ENCODE data around the gene NR3C2.

The NR3C2 gene

DNA sequence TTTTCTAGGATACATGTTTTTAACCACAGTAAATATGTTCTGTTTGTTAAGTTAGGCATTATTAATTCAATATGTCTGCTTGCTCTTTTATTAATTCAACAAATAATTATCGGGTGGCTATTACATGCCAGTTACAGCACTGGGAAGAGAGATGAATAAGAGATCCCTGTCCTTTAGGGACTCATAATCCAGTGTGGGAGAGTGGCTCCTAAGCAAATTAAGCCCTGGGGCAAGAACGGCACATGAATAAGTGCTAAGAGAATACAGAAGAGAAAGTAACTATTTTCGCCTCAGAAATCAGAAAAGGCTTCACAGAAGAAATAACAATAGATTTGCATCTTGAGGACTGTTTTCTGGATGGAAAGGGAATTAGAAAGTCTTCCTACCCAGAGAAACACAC is 236.7 kb downstream of the NR3C2 start:
- H3K4me2 ChIP-seq = no peak overlapping the region
- H3K36me3 ChIP-seq (ENCODE audit: insufficient read depth) = no peaks in the 10 kb centered on the region
- no peak overlapping the region for H2AFZ ChIP-seq (ENCODE audit: low read depth)
- no peaks in the 10 kb centered on the region for H3K4me1 ChIP-seq (ENCODE audit: low read depth, poor library complexity, severe bottlenecking)
- no peak overlapping the region for H3K27ac ChIP-seq
- no peak overlapping the region for H3K4me3 ChIP-seq (IDR thresholded peaks at IDR 0.05; ENCODE audit: insufficient read depth, low read depth, low read length)
- H4K20me1 ChIP-seq (ENCODE audit: insufficient read depth) = no peaks in the 10 kb centered on the region
- TF ChIP-seq, protein P1, sequence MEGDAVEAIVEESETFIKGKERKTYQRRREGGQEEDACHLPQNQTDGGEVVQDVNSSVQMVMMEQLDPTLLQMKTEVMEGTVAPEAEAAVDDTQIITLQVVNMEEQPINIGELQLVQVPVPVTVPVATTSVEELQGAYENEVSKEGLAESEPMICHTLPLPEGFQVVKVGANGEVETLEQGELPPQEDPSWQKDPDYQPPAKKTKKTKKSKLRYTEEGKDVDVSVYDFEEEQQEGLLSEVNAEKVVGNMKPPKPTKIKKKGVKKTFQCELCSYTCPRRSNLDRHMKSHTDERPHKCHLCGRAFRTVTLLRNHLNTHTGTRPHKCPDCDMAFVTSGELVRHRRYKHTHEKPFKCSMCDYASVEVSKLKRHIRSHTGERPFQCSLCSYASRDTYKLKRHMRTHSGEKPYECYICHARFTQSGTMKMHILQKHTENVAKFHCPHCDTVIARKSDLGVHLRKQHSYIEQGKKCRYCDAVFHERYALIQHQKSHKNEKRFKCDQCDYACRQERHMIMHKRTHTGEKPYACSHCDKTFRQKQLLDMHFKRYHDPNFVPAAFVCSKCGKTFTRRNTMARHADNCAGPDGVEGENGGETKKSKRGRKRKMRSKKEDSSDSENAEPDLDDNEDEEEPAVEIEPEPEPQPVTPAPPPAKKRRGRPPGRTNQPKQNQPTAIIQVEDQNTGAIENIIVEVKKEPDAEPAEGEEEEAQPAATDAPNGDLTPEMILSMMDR (conservative IDR thresholded peaks at IDR 0.05; ENCODE audit: low read depth, low read length) = no peak
- H3K27me3 ChIP-seq (ENCODE audit: insufficient read depth, low read depth) = no peaks in the 10 kb centered on the region
- no peaks in the 10 kb centered on the region for H3K79me2 ChIP-seq (ENCODE audit: insufficient read depth, low read depth)
- H3K9ac ChIP-seq = no peak overlapping the region

DNA sequence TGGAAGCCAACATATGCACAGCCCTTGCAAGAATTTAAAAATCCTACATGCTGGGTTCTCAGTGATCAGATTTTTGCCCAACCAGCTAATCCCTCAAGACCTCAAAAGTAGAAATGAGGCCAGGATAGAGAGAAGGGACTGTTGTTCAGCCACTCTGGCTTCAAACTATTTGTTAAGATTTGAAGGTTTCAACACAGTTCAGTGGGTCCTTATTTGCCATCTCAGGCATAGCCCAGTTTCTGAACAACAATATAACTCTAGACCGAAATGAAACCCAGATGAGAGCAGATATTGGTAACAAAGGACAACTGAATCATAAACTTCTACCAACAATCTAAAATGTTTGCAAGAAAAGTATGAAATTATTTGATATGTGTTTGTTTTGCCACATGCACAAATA is 237.3 kb downstream of the NR3C2 start:
- H3K4me2 ChIP-seq = no peak overlapping the region
- no peaks in the 10 kb centered on the region for H4K20me1 ChIP-seq (ENCODE audit: insufficient read depth)
- no peak overlapping the region for H3K9ac ChIP-seq
- TF ChIP-seq, protein P1 (conservative IDR thresholded peaks at IDR 0.05; ENCODE audit: low read depth, low read length) = no peak
- no peaks in the 10 kb centered on the region for H3K27me3 ChIP-seq (ENCODE audit: insufficient read depth, low read depth)
- no peak overlapping the region for H3K4me3 ChIP-seq (IDR thresholded peaks at IDR 0.05; ENCODE audit: insufficient read depth, low read depth, low read length)
- H2AFZ ChIP-seq (ENCODE audit: low read depth) = no peak overlapping the region
- H3K79me2 ChIP-seq (ENCODE audit: insufficient read depth, low read depth) = no peaks in the 10 kb centered on the region
- no peaks in the 10 kb centered on the region for H3K36me3 ChIP-seq (ENCODE audit: insufficient read depth)
- H3K27ac ChIP-seq = no peak overlapping the region
- H3K4me1 ChIP-seq (ENCODE audit: low read depth, poor library complexity, severe bottlenecking) = no peaks in the 10 kb centered on the region

DNA sequence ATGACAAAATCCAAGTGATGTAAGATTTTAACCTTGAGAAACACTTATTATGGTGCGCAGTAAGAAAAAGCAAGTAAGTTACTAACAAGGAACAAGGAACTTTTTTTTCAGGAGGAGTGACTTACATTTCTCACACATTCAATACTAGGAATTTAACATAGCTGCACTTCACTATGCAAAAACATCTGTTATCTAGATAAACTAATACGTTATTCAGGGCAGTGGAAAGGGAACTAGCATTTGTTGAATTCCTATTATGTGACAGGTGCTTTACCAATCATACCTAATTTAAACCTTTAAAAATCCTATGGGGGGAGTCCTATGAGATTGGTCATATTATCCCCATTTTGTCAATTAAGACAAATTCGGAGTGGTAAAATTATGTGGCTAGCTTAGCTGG is 238.0 kb downstream of the NR3C2 start:
- H2AFZ ChIP-seq (ENCODE audit: low read depth) = no peak overlapping the region
- no peaks in the 10 kb centered on the region for H4K20me1 ChIP-seq (ENCODE audit: insufficient read depth)
- H3K27ac ChIP-seq = no peak overlapping the region
- H3K79me2 ChIP-seq (ENCODE audit: insufficient read depth, low read depth) = no peaks in the 10 kb centered on the region
- H3K4me2 ChIP-seq = no peak overlapping the region
- H3K27me3 ChIP-seq (ENCODE audit: insufficient read depth, low read depth) = no peaks in the 10 kb centered on the region
- H3K4me3 ChIP-seq (IDR thresholded peaks at IDR 0.05; ENCODE audit: insufficient read depth, low read depth, low read length) = no peak overlapping the region
- H3K9ac ChIP-seq = no peak overlapping the region
- TF ChIP-seq, protein P1 (conservative IDR thresholded peaks at IDR 0.05; ENCODE audit: low read depth, low read length) = no peak
- no peaks in the 10 kb centered on the region for H3K36me3 ChIP-seq (ENCODE audit: insufficient read depth)
- H3K4me1 ChIP-seq (ENCODE audit: low read depth, poor library complexity, severe bottlenecking) = no peaks in the 10 kb centered on the region

DNA sequence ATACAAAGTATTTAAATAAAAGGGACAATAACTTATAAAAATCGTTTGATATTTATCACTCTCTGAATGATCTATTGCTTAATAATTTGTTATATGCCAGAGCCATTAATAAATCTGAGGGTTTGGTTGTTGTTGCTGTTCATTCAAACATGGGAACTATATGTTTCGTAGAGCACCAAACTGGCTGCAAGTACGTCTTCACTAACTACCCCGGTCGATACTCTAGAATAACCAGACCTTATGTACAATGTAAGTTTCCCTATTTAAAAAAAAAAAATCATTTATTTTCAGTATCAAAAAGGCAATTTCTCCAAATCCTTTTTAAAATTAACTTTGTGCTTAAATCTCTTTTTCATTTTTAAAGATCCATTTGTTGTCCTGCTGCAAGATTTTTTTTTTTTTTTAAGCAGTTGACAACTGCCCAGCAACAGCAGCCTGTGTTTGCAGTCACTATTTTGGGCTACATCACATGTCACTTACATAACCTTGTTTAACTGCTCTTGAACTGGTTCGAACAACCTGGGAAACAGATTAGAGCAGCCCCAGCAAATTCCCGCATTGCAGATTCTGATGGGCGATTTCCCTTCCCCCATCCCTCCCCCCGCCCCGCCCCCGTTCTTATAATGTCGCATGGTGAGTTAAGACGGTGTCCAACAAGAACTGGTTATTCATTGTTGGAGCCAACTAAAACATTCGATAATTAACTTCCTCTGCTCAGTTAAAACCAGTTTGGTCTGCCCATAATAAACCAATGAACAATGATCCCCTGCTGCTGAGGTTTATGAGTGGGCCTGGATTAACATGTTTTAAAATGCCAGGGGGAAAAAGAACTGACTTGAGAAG is 238.9 kb downstream of the NR3C2 start:
- Histone ChIP-seq H3K27ac (no peak overlapping the region), H3K36me3 (ENCODE audit: insufficient read depth) (no peaks in the 10 kb centered on the region), H3K9ac (no peak overlapping the region), H3K4me2 (no peak overlapping the region), H3K4me3 (IDR thresholded peaks at IDR 0.05; ENCODE audit: insufficient read depth, low read depth, low read length) (no peak overlapping the region), H3K27me3 (ENCODE audit: insufficient read depth, low read depth) (no peaks in the 10 kb centered on the region), H3K4me1 (ENCODE audit: low read depth, poor library complexity, severe bottlenecking) (no peaks in the 10 kb centered on the region), H2AFZ (ENCODE audit: low read depth) (no peak overlapping the region), H3K79me2 (ENCODE audit: insufficient read depth, low read depth) (no peaks in the 10 kb centered on the region), H4K20me1 (ENCODE audit: insufficient read depth) (no peaks in the 10 kb centered on the region)
- TF ChIP-seq, protein P1 (conservative IDR thresholded peaks at IDR 0.05; ENCODE audit: low read depth, low read length) = no peak

All from KMS-11 (cell line).